DOHH2 (cell line): Measurements from ENCODE around the gene S1PR2.
"Not testable (repeated sequence)": the region's sequence is repeated elsewhere in the genome, so short reads cannot be mapped to it uniquely, and the experiment has no call there.

ENCODE experiments used
- EZH2phosphoT487 ChIP-seq: fragments of 200-600 bp; sonication (generic); IDR thresholded peaks from 2 replicates; pipeline ENCODE4 v1.6.1; 2017; ENCODE audit warnings: borderline replicate concordance, mild to moderate bottlenecking, antibody characterized with exemption, low read length, moderate library complexity, mixed read lengths
- TF ChIP-seq, protein P1 (sequence below): fragments of 200-600 bp; sonication (generic); IDR thresholded peaks from one replicate; pipeline ENCODE4 v1.5.1; 2014; ENCODE audit warnings: antibody characterized with exemption, mild to moderate bottlenecking, low read depth, low read length; ENCODE audit not compliant: poor library complexity, severe bottlenecking

DNA sequence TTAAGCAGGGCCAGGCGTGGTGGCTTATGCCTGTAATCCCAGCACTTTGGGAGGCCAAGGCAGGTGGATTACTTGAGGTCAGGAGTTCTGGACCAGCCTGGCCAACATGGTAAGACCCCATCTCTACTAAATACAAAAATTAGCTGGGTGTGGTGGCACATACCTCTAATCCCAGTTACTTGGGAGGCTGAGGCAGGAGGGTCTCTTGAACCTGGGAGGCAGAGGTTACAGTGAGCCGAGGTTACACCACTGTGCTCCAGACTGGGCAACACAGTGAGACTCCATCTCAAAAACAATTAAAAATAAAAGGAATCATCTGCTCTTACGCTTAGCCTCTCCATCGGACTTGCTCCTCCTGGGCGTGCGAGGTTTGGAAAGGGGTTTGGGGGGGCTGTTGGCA lies 51.1 kb downstream of the S1PR2 start:
- not testable (repeated sequence) for TF ChIP-seq EZH2phosphoT487
- TF ChIP-seq, protein P1, sequence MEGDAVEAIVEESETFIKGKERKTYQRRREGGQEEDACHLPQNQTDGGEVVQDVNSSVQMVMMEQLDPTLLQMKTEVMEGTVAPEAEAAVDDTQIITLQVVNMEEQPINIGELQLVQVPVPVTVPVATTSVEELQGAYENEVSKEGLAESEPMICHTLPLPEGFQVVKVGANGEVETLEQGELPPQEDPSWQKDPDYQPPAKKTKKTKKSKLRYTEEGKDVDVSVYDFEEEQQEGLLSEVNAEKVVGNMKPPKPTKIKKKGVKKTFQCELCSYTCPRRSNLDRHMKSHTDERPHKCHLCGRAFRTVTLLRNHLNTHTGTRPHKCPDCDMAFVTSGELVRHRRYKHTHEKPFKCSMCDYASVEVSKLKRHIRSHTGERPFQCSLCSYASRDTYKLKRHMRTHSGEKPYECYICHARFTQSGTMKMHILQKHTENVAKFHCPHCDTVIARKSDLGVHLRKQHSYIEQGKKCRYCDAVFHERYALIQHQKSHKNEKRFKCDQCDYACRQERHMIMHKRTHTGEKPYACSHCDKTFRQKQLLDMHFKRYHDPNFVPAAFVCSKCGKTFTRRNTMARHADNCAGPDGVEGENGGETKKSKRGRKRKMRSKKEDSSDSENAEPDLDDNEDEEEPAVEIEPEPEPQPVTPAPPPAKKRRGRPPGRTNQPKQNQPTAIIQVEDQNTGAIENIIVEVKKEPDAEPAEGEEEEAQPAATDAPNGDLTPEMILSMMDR = not testable (repeated sequence)
